ENCODE results near the gene SURF2.
A peak's percentile ranks its signal among the peaks of the same experiment; 100 is the strongest.

The SURF2 gene

GRCh38 chr9:133377721-133378216, 21.4 kb downstream of the SURF2 start:
- no peak for TF ChIP-seq CTCF (conservative IDR thresholded peaks at IDR 0.05; ENCODE audit: control insufficient read depth, insufficient read depth, low read depth, low read length)
- peak; percentile 98 for DNase-seq (ENCODE audit: low read depth)
- no peak overlapping the region for H3K4me3 ChIP-seq (ENCODE audit: control insufficient read depth, low read depth, low read length)

DNA sequence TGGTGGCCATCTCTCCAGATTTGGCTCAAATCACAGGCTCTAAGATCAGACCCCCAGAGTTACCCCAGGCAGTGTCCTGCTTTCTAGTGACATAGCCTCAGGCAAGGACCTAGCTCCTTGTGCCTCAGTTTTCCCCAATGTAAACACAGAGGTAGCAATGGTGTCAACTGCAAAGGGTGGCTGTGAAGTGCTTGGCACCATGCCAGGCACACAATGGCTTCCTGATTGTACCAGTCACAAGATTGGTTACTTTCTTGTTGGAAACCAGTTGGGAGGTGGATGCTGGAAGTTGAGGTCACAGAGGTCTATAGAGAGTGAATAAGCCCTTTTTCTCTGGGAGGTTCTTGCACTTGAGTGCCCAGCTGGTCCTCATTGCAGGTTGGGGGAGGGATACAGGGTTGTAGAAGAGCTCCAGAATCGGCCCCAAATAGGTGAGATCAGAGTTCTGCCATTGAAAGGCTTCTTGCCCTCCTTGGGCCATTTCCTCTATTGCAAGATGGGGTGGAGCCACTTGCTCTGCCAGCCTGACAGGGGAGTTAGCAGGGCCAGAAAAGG, 22.1 kb downstream of the SURF2 start:
- DNase-seq (ENCODE audit: low read depth), result no peak
- H3K4me3 ChIP-seq (ENCODE audit: control insufficient read depth, low read depth, low read length), result no peak overlapping the region
- no peak for TF ChIP-seq CTCF (conservative IDR thresholded peaks at IDR 0.05; ENCODE audit: control insufficient read depth, insufficient read depth, low read depth, low read length)

GRCh38 chr9:133379153-133380086, 23.1 kb downstream of the SURF2 start:
- no peak for DNase-seq (ENCODE audit: low read depth)
- no peak overlapping the region for H3K4me3 ChIP-seq (ENCODE audit: control insufficient read depth, low read depth, low read length)
- TF ChIP-seq CTCF (conservative IDR thresholded peaks at IDR 0.05; ENCODE audit: control insufficient read depth, insufficient read depth, low read depth, low read length), result no peak

DNA sequence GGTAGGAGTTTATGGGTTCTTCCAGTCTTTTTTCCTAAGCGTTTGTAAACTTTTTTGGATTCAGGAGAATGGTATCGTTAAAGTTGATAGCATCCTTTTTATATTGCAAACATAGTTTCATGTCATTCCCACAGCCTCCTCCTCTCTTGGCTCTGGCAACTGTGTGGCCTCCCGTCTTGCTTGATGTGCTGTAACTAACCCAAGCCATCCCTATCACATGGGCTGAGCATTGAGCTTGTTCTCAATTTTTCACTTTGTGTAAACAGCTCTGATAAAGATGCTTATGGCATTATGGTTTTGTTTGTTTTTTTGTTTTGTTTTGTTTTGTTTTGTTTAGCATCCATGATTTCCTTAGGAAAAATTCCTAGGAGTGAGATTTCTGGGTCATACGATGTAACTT, 24.4 kb downstream of the SURF2 start:
- no peak for DNase-seq (ENCODE audit: low read depth)
- TF ChIP-seq CTCF (conservative IDR thresholded peaks at IDR 0.05; ENCODE audit: control insufficient read depth, insufficient read depth, low read depth, low read length), result no peak
- H3K4me3 ChIP-seq (ENCODE audit: control insufficient read depth, low read depth, low read length), result no peak overlapping the region

DNA sequence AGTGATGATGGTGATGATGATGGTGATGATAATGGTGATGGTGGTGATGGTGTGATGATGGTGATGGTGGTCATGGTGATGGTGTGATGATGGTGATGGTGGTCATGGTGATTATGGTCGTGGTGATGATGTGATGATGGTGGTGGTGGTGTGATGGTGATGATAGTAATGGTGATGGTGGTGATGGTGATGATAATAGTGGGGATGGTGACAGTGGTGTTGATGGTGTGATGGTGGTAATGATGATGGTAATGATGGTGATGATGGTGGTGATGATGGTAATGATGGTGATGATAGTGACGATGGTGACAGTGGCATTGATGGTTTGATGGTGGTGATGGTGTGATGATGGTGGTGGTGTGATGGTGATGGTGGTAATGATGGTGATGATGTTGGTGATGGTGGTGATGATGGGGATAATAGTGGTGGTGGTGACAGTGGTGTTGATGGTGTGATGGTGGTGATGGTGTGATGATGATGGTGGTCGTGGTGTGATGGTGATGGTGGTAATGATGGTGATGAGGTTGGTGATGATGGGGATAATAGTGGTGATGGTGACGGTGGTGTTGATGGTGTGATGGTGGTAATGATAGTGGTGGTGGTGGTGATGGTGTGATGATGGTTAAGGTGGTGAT, 26.3 kb downstream of the SURF2 start:
- H3K4me3 ChIP-seq (ENCODE audit: control insufficient read depth, low read depth, low read length), result no peak overlapping the region
- TF ChIP-seq CTCF (conservative IDR thresholded peaks at IDR 0.05; ENCODE audit: control insufficient read depth, insufficient read depth, low read depth, low read length), result no peak
- DNase-seq (ENCODE audit: low read depth), result no peak

DNA sequence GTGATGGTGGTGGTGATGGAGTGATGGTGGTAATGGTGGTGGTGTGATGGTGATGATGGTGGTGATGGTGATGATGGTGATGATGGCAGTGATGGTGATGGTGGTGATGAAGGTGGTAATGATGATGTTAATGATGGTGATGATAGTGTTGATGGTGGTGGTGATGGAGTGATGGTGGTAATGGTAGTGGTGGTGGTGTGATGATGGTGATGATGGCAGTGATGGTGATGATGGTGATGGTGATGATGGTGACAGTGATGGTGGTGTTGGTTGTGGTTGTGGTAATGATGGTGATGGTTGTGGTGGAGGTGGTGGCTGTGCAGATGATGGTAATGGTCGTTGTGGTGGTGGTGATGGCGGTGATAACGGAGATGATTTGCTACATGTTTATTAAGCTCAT, 27.1 kb downstream of the SURF2 start:
- no peak overlapping the region for H3K4me3 ChIP-seq (ENCODE audit: control insufficient read depth, low read depth, low read length)
- DNase-seq (ENCODE audit: low read depth), result no peak
- no peak for TF ChIP-seq CTCF (conservative IDR thresholded peaks at IDR 0.05; ENCODE audit: control insufficient read depth, insufficient read depth, low read depth, low read length)

Measured in fibroblast of mammary gland (primary cell).